Measurements from ENCODE around the gene RFX4.

RFX4 gene

GRCh38 chr12:106583242-106584103, 669 bp downstream of the RFX4 start:
- no peaks in the 10 kb centered on the region for H3K36me3 ChIP-seq (ENCODE audit: insufficient read depth, low read length)
- H3K4me3 ChIP-seq (ENCODE audit: low read length): peak overlapping the region; percentile 59
- H3K4me2 ChIP-seq (ENCODE audit: low read length): peak overlapping the region; percentile 60
- peaks cover 5% of the 10 kb centered on the region for H3K4me1 ChIP-seq (ENCODE audit: control insufficient read depth, insufficient read depth, low read length)
- no peaks in the 10 kb centered on the region for H3K9me3 ChIP-seq (replicated peaks; ENCODE audit: low read length)
- H3K27me3 ChIP-seq (ENCODE audit: control insufficient read depth, insufficient read depth, low read length): peaks cover 91% of the 10 kb centered on the region
- H3K9ac ChIP-seq (ENCODE audit: low read depth, low read length): no peak overlapping the region

- H3K27me3 ChIP-seq (ENCODE audit: control insufficient read depth, insufficient read depth, low read length): peaks cover 91% of the 10 kb centered on the region
- no peaks in the 10 kb centered on the region for H3K9me3 ChIP-seq (replicated peaks; ENCODE audit: low read length)
These were observed 1.6 kb downstream of the RFX4 start for GRCh38 chr12:106584104-106585064.

GRCh38 chr12:106585105-106585520, 2.3 kb downstream of the RFX4 start:
- H3K36me3 ChIP-seq (ENCODE audit: insufficient read depth, low read length): no peaks in the 10 kb centered on the region
- H3K4me3 ChIP-seq (ENCODE audit: low read length): no peak overlapping the region
- H3K9me3 ChIP-seq (replicated peaks; ENCODE audit: low read length): no peaks in the 10 kb centered on the region
- no peak overlapping the region for H3K9ac ChIP-seq (ENCODE audit: low read depth, low read length)
- H3K27me3 ChIP-seq (ENCODE audit: control insufficient read depth, insufficient read depth, low read length): peaks cover 88% of the 10 kb centered on the region
- H3K4me1 ChIP-seq (ENCODE audit: control insufficient read depth, insufficient read depth, low read length): peaks cover 5% of the 10 kb centered on the region
- H3K4me2 ChIP-seq (ENCODE audit: low read length): no peak overlapping the region

More at GRCh38 chr12:106584104-106585064, 1.6 kb downstream of the RFX4 start:
- no peak overlapping the region for H3K4me2 ChIP-seq (ENCODE audit: low read length)
- peaks cover 5% of the 10 kb centered on the region for H3K4me1 ChIP-seq (ENCODE audit: control insufficient read depth, insufficient read depth, low read length)
- H3K36me3 ChIP-seq (ENCODE audit: insufficient read depth, low read length): no peaks in the 10 kb centered on the region
- no peak overlapping the region for H3K9ac ChIP-seq (ENCODE audit: low read depth, low read length)
- no peak overlapping the region for H3K4me3 ChIP-seq (ENCODE audit: low read length)

GRCh38 chr12:106585521-106586277, 2.9 kb downstream of the RFX4 start:
- no peak overlapping the region for H3K4me3 ChIP-seq (ENCODE audit: low read length)
- H3K9me3 ChIP-seq (replicated peaks; ENCODE audit: low read length): no peaks in the 10 kb centered on the region
- H3K36me3 ChIP-seq (ENCODE audit: insufficient read depth, low read length): no peaks in the 10 kb centered on the region
- peaks cover 82% of the 10 kb centered on the region for H3K27me3 ChIP-seq (ENCODE audit: control insufficient read depth, insufficient read depth, low read length)
- H3K4me2 ChIP-seq (ENCODE audit: low read length): no peak overlapping the region
- H3K9ac ChIP-seq (ENCODE audit: low read depth, low read length): no peak overlapping the region
- H3K4me1 ChIP-seq (ENCODE audit: control insufficient read depth, insufficient read depth, low read length): peaks cover 5% of the 10 kb centered on the region

GRCh38 chr12:106586278-106586802, 3.5 kb downstream of the RFX4 start:
- Histone ChIP-seq H3K4me3 (ENCODE audit: low read length) (no peak overlapping the region), H3K4me2 (ENCODE audit: low read length) (no peak overlapping the region), H3K27me3 (ENCODE audit: control insufficient read depth, insufficient read depth, low read length) (peaks cover 76% of the 10 kb centered on the region), H3K9me3 (replicated peaks; ENCODE audit: low read length) (no peaks in the 10 kb centered on the region), H3K9ac (ENCODE audit: low read depth, low read length) (no peak overlapping the region), H3K4me1 (ENCODE audit: control insufficient read depth, insufficient read depth, low read length) (peaks cover 5% of the 10 kb centered on the region), H3K36me3 (ENCODE audit: insufficient read depth, low read length) (no peaks in the 10 kb centered on the region)

GRCh38 chr12:106586803-106587684, 4.2 kb downstream of the RFX4 start:
- Histone ChIP-seq H3K9me3 (replicated peaks; ENCODE audit: low read length) (no peaks in the 10 kb centered on the region), H3K4me2 (ENCODE audit: low read length) (no peak overlapping the region), H3K4me1 (ENCODE audit: control insufficient read depth, insufficient read depth, low read length) (peaks cover 5% of the 10 kb centered on the region), H3K27me3 (ENCODE audit: control insufficient read depth, insufficient read depth, low read length) (peaks cover 74% of the 10 kb centered on the region), H3K9ac (ENCODE audit: low read depth, low read length) (no peak overlapping the region), H3K4me3 (ENCODE audit: low read length) (no peak overlapping the region), H3K36me3 (ENCODE audit: insufficient read depth, low read length) (no peaks in the 10 kb centered on the region)

GRCh38 chr12:106588771-106589170, 6.0 kb downstream of the RFX4 start:
- H3K4me2 ChIP-seq (ENCODE audit: low read length): no peak overlapping the region
- H3K9me3 ChIP-seq (replicated peaks; ENCODE audit: low read length): no peaks in the 10 kb centered on the region
- H3K4me3 ChIP-seq (ENCODE audit: low read length): no peak overlapping the region
- H3K27me3 ChIP-seq (ENCODE audit: control insufficient read depth, insufficient read depth, low read length): peaks cover 70% of the 10 kb centered on the region
- H3K9ac ChIP-seq (ENCODE audit: low read depth, low read length): no peak overlapping the region
- H3K36me3 ChIP-seq (ENCODE audit: insufficient read depth, low read length): no peaks in the 10 kb centered on the region
- H3K4me1 ChIP-seq (ENCODE audit: control insufficient read depth, insufficient read depth, low read length): peaks cover 5% of the 10 kb centered on the region

- H3K4me1 ChIP-seq (ENCODE audit: control insufficient read depth, insufficient read depth, low read length): peaks cover 5% of the 10 kb centered on the region
- peaks cover 62% of the 10 kb centered on the region for H3K27me3 ChIP-seq (ENCODE audit: control insufficient read depth, insufficient read depth, low read length)
- H3K4me2 ChIP-seq (ENCODE audit: low read length): no peak overlapping the region
These were observed 7.8 kb downstream of the RFX4 start for GRCh38 chr12:106590601-106591000.

GRCh38 chr12:106594447-106594846, 11.6 kb downstream of the RFX4 start:
- Histone ChIP-seq H3K4me3 (ENCODE audit: low read length) (no peak overlapping the region), H3K9me3 (replicated peaks; ENCODE audit: low read length) (no peaks in the 10 kb centered on the region), H3K9ac (ENCODE audit: low read depth, low read length) (no peak overlapping the region), H3K27me3 (ENCODE audit: control insufficient read depth, insufficient read depth, low read length) (peaks cover 27% of the 10 kb centered on the region), H3K4me1 (ENCODE audit: control insufficient read depth, insufficient read depth, low read length) (no peaks in the 10 kb centered on the region), H3K36me3 (ENCODE audit: insufficient read depth, low read length) (no peaks in the 10 kb centered on the region), H3K4me2 (ENCODE audit: low read length) (no peak overlapping the region)

More at GRCh38 chr12:106590601-106591000, 7.8 kb downstream of the RFX4 start:
- Histone ChIP-seq H3K9me3 (replicated peaks; ENCODE audit: low read length) (no peaks in the 10 kb centered on the region), H3K36me3 (ENCODE audit: insufficient read depth, low read length) (no peaks in the 10 kb centered on the region), H3K4me3 (ENCODE audit: low read length) (no peak overlapping the region), H3K9ac (ENCODE audit: low read depth, low read length) (no peak overlapping the region)

- Histone ChIP-seq H3K9me3 (replicated peaks; ENCODE audit: low read length) (no peaks in the 10 kb centered on the region), H3K4me2 (ENCODE audit: low read length) (no peak overlapping the region), H3K9ac (ENCODE audit: low read depth, low read length) (no peak overlapping the region), H3K4me1 (ENCODE audit: control insufficient read depth, insufficient read depth, low read length) (no peaks in the 10 kb centered on the region), H3K27me3 (ENCODE audit: control insufficient read depth, insufficient read depth, low read length) (peaks cover 24% of the 10 kb centered on the region), H3K4me3 (ENCODE audit: low read length) (no peak overlapping the region), H3K36me3 (ENCODE audit: insufficient read depth, low read length) (no peaks in the 10 kb centered on the region)
These were observed 12.5 kb downstream of the RFX4 start for GRCh38 chr12:106595268-106595667.

Data from skeletal muscle satellite cell (primary cell).